ENCODE data around the gene SND1.

Gene SND1

DNA sequence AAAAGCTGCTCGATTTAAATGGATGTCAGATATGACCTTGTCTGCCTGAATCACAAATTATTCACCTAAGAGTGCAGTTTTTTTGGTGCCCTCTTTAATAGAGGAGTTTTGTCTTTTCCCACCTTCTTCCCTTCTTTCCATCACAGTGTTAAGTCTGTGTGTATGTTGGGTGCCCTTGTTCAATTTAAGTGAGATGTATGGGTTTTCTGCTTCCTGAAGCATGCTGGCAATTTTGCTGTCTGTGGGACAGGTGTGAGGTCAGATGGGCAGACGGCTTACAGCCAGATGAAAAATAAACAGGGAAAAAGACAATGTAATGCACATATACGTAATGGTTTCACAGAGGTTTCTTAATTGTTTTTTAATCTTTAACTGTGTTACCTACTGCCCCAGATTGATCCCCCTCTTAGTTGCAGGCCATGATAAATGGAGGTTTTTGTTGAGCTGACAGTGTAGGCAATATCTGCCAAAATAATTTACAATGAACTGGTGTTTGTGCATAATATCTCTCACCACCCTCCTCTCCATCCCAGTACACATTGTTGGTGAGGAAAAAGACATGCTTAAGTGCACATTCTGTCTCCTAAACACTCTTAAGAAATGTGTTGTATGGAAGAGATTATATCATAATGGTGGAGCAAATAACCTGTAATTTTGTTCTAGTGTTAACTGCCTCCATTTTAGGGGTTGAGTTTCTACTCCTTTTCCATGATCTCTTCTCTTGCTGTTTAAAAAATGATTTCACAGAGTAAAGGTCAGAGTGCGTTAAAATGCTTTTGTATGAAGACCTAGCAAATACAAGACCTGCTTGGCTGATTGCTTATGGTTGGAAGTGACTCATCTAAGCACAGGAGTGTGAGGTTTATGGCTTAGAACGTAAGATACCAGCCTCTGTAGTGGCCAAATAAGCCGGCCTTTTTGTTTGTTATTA, 255.4 kb downstream of the SND1 start (continued):
- TF ChIP-seq, protein P1, sequence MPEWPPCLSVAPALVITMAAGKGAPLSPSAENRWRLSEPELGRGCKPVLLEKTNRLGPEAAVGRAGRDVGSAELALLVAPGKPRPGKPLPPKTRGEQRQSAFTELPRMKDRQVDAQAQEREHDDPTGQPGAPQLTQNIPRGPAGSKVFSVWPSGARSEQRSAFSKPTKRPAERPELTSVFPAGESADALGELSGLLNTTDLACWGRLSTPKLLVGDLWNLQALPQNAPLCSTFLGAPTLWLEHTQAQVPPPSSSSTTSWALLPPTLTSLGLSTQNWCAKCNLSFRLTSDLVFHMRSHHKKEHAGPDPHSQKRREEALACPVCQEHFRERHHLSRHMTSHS (tag by site-specific recombination; IDR thresholded peaks at IDR 0.05), result no peak
- TF ChIP-seq ZNF10 (tag by site-specific recombination; IDR thresholded peaks at IDR 0.05), result 0 out of 2 replicates have a peak, but pooled peaks have one; percentile 9
- no peak for TF ChIP-seq GLIS2 (tag by site-specific recombination; IDR thresholded peaks at IDR 0.05)
- TF ChIP-seq TCF7L2 (IDR thresholded peaks at IDR 0.05; ENCODE audit: borderline replicate concordance, low read depth, low read length), result peak; percentile 38; the same call in 1 of the 2 replicates
- TF ChIP-seq FEZF1 (tag by site-specific recombination; IDR thresholded peaks at IDR 0.05), result peak; percentile 50
- TF ChIP-seq, protein P2, sequence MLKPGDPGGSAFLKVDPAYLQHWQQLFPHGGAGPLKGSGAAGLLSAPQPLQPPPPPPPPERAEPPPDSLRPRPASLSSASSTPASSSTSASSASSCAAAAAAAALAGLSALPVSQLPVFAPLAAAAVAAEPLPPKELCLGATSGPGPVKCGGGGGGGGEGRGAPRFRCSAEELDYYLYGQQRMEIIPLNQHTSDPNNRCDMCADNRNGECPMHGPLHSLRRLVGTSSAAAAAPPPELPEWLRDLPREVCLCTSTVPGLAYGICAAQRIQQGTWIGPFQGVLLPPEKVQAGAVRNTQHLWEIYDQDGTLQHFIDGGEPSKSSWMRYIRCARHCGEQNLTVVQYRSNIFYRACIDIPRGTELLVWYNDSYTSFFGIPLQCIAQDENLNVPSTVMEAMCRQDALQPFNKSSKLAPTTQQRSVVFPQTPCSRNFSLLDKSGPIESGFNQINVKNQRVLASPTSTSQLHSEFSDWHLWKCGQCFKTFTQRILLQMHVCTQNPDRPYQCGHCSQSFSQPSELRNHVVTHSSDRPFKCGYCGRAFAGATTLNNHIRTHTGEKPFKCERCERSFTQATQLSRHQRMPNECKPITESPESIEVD (tag by site-specific recombination; IDR thresholded peaks at IDR 0.05), result peak; percentile 74
- TF ChIP-seq OSR2 (tag by site-specific recombination; IDR thresholded peaks at IDR 0.05), result peak; percentile 80
- TF ChIP-seq, protein P3, sequence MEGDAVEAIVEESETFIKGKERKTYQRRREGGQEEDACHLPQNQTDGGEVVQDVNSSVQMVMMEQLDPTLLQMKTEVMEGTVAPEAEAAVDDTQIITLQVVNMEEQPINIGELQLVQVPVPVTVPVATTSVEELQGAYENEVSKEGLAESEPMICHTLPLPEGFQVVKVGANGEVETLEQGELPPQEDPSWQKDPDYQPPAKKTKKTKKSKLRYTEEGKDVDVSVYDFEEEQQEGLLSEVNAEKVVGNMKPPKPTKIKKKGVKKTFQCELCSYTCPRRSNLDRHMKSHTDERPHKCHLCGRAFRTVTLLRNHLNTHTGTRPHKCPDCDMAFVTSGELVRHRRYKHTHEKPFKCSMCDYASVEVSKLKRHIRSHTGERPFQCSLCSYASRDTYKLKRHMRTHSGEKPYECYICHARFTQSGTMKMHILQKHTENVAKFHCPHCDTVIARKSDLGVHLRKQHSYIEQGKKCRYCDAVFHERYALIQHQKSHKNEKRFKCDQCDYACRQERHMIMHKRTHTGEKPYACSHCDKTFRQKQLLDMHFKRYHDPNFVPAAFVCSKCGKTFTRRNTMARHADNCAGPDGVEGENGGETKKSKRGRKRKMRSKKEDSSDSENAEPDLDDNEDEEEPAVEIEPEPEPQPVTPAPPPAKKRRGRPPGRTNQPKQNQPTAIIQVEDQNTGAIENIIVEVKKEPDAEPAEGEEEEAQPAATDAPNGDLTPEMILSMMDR (tag by site-specific recombination; IDR thresholded peaks at IDR 0.05), result no peak
- no peak for TF ChIP-seq ZNF138 (tag by site-specific recombination; IDR thresholded peaks at IDR 0.05; ENCODE audit: borderline replicate concordance)

DNA sequence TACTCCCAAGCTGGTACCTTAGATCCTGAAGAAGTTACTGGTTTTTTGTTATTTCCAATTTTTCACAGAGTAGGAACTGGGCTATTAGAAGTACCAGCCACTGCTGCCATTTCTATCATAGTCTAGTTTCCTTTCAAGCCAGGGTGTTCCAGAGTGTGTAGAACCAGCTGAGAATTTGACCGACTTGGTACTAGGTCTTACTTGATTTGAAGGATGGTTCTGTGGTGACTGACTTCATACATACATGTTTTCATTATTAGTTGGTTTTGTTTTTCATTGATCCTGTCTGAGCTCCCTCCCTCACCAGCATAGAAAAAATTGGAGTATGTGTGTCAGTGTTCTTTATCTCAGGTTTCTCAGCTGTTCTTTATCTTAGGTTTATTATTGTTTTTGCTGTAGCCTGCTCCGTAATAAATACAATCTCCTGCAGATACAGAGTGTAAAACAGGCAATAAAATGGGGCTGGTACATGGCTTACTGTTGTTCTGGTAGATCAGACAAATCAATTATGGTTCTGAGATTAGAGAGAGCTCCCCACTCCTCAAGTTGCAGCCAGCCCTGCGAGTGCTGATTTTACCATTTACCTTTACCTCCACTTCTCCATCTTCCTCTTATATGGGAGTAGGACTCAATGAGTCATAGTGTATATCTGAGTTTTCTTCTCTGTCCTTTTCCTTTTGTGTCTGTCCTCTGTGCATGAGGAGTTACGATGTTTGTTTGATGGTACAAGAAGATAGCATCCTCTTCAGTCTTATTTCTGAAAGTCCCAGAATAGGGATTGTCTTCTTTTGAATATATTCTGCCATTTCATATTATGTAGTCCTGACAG, 256.6 kb downstream of the SND1 start:
- Histone ChIP-seq H3K9me3 (ENCODE audit: control insufficient read depth, insufficient read depth, low read depth, low read length) (no peaks in the 10 kb centered on the region), H3K27ac (ENCODE audit: extremely low read depth, low read depth, low read length) (no peak overlapping the region), H3K36me3 (ENCODE audit: control insufficient read depth in 2 of 2, insufficient read depth in 1 of 2, low read length in 2 of 2) (no peaks in the 10 kb centered on the region; a peak in 1 of 3 replicates), H3K4me1 (ENCODE audit: control insufficient read depth, insufficient read depth, low read length) (peaks cover 38% of the 10 kb centered on the region), H3K4me3 (ENCODE audit: low read depth, low read length) (no peak overlapping the region)
- POLR2A ChIA-PET, result no interaction called here
- CTCF ChIA-PET, result interaction anchor here (0.6 to 0.7 kb wide), 2 partner anchors 515 to 967 kb away, joined by 3 to 4 read pairs; no protein-coding TSS in a partner anchor
- TF ChIP-seq ZXDB (tag by site-specific recombination; IDR thresholded peaks at IDR 0.05), result peak; percentile 71
- TF ChIP-seq, protein P4, sequence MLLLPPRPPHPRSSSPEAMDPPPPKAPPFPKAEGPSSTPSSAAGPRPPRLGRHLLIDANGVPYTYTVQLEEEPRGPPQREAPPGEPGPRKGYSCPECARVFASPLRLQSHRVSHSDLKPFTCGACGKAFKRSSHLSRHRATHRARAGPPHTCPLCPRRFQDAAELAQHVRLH (tag by site-specific recombination; IDR thresholded peaks at IDR 0.05), result peak; percentile 81; the same call in 1 of the 2 replicates
- TF ChIP-seq, protein P5, sequence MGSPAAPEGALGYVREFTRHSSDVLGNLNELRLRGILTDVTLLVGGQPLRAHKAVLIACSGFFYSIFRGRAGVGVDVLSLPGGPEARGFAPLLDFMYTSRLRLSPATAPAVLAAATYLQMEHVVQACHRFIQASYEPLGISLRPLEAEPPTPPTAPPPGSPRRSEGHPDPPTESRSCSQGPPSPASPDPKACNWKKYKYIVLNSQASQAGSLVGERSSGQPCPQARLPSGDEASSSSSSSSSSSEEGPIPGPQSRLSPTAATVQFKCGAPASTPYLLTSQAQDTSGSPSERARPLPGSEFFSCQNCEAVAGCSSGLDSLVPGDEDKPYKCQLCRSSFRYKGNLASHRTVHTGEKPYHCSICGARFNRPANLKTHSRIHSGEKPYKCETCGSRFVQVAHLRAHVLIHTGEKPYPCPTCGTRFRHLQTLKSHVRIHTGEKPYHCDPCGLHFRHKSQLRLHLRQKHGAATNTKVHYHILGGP (tag by site-specific recombination; IDR thresholded peaks at IDR 0.05), result no peak
- TF ChIP-seq, protein P6, sequence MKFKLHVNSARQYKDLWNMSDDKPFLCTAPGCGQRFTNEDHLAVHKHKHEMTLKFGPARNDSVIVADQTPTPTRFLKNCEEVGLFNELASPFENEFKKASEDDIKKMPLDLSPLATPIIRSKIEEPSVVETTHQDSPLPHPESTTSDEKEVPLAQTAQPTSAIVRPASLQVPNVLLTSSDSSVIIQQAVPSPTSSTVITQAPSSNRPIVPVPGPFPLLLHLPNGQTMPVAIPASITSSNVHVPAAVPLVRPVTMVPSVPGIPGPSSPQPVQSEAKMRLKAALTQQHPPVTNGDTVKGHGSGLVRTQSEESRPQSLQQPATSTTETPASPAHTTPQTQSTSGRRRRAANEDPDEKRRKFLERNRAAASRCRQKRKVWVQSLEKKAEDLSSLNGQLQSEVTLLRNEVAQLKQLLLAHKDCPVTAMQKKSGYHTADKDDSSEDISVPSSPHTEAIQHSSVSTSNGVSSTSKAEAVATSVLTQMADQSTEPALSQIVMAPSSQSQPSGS (tag by site-specific recombination; IDR thresholded peaks at IDR 0.05; ENCODE audit: low read depth), result no peak
- no peak for TF ChIP-seq ZNF791 (tag by site-specific recombination; IDR thresholded peaks at IDR 0.05)
- TF ChIP-seq, protein P2 (tag by site-specific recombination; IDR thresholded peaks at IDR 0.05), result peak; percentile 73
- TF ChIP-seq ZNF266 (tag by site-specific recombination; IDR thresholded peaks at IDR 0.05; ENCODE audit: low read depth), result no peak
- peak; percentile 90 for TF ChIP-seq ZNF596 (tag by site-specific recombination; IDR thresholded peaks at IDR 0.05)
- TF ChIP-seq GLI2 (tag by site-specific recombination; IDR thresholded peaks at IDR 0.05; ENCODE audit: borderline replicate concordance, low read depth), result 0 out of 2 replicates have a peak, but pooled peaks have one; percentile 47
- TF ChIP-seq IKZF3 (tag by site-specific recombination; IDR thresholded peaks at IDR 0.05), result no peak
- TF ChIP-seq ZNF561 (tag by site-specific recombination; IDR thresholded peaks at IDR 0.05; ENCODE audit: borderline replicate concordance), result 0 out of 2 replicates have a peak, but pooled peaks have one; percentile 26
- no peak for TF ChIP-seq ZNF423 (tag by site-specific recombination; IDR thresholded peaks at IDR 0.05)
- TF ChIP-seq ZNF544 (tag by site-specific recombination; IDR thresholded peaks at IDR 0.05), result no peak
- TF ChIP-seq SCRT1 (tag by site-specific recombination; IDR thresholded peaks at IDR 0.05; ENCODE audit: borderline replicate concordance), result 0 out of 2 replicates have a peak, but pooled peaks have one; percentile 20
- 0 out of 2 replicates have a peak, but pooled peaks have one; percentile 16 for TF ChIP-seq ZNF629 (tag by site-specific recombination; IDR thresholded peaks at IDR 0.05)
- TF ChIP-seq ZNF792 (tag by site-specific recombination; IDR thresholded peaks at IDR 0.05), result no peak
